Fibroblast of skin of abdomen (primary cell): ENCODE results near the gene MED15.

Source experiments
- DNase-seq: peaks from one replicate; pipeline ENCODE4 v3.0.0-alpha.2; 2013

Gene MED15

DNA sequence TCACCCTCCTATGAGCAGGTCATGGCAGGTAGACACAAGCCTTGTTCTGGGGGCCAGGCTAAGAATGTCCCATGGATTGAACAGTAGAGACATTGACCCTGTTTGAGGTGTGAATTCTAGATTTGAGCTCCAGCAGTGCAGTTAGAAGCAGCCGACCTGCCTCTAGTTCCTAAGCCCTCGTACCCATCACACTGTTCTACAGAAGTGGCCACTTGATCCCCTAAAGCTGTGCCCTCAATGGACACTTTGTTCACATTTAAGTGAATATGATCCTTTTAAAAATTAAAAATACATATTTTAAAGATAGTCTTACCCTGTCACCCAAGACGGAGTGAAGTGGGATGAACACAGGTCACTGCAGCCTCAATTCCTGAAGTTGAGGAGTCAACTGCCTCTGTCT is 122.0 kb downstream of the MED15 start:
- DNase-seq: no peak

DNA sequence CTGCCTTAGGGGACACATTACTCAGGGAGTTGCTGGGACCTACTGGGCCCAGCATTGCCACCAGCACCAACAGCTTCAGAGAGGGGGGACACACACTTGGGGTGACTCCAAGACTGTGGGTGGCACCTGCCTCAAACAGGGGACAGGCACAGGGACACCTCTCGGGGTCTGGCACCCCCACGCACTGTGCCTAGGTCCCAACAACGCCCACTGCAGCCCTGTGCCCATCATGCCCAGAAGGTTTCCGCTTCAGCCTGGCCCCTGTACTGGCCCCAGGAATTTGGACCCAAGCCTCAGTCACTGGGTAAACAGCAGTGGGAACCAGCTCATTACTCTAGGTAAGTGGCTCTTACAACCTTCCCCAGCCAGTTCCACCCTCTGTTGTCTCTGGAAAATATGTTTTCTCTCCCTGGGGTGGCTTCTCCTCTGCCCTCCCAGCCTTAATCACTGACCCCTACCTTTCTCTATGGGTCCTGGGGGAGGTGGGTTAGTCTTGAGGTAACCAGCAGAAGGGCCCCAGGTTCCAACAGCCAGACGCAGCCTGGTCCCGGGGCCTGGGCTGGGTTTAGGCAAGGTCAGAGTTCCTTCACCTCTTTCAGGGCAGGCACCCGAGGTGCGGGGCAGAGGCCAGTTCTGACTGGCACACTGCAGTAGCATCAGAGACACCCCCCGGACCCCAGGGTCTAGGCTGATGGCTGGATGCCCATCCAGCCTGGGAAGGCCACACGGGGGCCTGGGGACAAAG is 123.6 kb downstream of the MED15 start:
- no peak for DNase-seq

DNA sequence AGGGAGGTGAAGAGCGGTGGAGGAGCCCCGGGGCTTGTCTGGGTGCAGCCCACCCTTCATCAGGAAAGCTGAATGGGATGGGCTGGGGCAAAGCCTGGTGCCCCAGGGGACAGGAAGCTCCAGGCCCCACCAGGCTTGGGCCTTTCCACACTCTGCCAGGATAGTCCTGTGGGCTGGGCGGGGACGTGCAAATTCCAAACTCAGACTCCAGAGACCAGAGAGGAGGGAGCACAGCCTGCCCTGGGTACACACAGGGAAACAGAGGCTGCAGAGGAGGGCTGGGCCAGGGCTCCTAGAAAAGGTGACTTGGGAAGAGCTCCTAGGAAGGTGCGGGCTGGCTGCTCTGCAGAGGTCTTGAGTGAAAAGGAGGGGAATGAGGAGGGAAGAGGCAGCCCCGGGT is 124.7 kb downstream of the MED15 start:
- DNase-seq: no peak

DNA sequence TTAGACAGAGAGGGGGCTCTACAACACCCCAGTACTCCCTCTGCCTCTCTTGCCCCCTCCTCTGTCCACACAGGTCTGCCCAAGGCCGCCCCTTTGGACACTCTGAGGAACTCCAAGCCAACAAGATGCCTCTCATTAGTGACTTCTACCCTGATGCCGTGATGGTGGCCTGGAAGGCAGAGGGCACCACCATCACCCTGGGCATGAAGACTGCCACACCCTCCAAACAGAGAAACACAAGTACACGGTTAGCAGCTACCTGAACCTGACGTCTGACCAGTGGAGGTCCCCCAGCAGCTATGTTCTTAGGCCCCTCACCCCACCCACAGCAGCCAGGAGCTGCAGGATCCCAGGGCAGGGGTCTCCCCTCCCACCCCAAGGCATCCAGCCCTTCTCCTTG is 125.1 kb downstream of the MED15 start:
- no peak for DNase-seq

DNA sequence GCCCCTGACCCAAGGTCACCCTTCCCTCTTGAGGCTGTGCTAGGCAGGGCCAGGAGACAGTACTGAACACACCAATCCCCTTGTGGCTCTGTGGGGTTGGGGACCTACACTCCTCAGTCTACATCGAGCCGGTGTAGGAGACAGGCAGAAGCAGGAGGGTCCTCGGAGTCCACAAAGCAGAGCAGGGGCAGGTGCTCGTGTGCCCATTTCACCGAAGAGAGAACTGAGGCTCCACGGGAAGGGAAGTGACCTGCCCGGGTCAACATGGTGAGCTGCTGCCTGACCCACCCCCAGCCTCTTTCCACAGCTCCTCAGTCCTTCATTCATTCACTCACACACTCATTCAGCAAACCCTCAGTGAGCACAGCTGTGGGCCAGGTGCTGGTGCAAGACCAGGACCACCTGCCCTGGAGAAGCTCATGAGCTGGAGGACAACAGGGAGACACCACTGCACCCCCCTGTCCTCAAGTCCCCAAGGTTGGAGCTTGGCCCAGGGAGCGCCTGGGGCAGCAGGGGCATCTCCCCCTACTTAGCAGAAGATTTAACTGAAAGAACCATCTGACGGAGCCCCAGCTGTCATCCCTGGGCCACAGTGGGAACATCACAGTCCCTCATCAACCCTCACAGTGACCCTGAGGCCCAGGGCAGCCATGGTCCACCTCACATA is 127.3 kb downstream of the MED15 start:
- DNase-seq: no peak

DNA sequence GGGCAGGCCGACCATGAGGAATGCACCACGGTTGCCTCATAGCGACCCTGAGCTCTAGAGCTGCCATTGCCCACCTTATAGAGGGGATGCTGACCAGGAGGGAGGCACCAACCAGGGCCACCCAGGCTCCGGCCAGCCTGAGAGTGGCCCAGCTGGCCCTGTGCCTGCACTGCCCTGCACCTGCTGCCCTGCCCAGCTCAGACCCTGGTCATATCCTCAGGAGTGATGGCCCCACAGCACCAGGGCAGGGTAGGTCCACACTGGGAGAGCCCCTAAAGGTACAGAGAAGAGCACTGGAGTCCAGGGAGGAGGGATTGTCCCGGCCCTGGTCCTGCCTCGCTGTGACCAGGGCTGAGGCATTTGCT is 127.8 kb downstream of the MED15 start:
- DNase-seq: no peak

DNA sequence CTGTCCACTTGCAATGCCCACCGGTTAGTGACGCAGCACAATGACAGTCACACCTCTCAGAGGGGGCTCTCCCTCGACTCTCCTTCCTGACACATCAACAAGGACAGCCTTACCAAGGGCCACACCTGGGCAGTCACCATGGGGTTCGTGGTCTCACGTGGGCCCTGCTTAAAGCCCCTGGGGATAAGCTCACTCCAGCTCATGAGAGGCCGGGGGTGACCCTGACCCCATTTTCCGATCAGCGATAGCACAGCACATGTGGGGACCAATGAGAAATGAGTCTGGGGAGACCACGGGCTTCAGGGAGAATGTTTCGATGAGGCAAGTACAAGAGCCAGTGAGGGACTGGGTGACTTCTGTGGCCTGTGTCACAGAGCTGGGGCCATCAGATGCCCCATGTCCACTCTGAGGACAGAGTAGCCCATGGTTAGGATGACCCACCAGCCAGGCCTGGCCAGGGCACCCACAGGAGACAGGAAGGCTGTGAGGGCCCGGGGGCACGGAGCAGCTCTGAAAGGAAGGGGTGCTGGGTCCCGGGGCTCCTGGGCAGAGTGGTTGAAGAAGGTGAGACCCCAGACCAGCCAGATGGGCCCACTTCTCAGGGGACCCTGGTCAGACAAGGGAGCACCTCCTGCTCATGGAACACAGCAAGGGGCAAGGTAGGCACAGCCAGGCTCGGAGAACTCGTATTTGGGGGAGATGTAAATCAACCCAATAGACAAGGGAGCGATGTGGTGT is 128.8 kb downstream of the MED15 start:
- DNase-seq: no peak

DNA sequence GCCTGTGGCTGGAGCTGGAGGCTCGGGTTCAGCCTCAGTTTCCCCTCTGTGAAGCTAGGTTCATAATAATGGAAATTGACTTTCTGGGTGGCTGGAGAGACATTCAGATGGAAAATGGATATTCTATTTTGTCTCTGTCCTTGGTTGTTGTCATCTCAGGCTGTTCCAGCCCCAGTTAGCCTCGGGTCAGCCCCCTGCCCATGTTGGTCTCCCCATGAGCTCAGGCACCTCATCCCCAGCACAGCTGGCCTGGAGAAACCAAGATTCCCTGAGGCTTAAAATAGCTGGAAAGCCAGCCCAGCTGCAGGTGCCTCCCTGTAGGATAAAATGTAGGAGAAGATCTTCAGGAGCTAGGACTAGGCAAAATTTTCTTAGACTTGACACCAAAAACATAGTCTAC is 129.5 kb downstream of the MED15 start:
- no peak for DNase-seq
